Measurements from ENCODE around the gene THOC3. TPM values are rescaled to one million over a fixed set of nuclear protein-coding genes. Genes with fewer than 3 reads are reported as not detected.
"Not testable (repeated sequence)": the region's sequence is repeated elsewhere in the genome, so short reads cannot be mapped to it uniquely, and the experiment has no call there.

The THOC3 gene, protein sequence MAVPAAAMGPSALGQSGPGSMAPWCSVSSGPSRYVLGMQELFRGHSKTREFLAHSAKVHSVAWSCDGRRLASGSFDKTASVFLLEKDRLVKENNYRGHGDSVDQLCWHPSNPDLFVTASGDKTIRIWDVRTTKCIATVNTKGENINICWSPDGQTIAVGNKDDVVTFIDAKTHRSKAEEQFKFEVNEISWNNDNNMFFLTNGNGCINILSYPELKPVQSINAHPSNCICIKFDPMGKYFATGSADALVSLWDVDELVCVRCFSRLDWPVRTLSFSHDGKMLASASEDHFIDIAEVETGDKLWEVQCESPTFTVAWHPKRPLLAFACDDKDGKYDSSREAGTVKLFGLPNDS
- total RNA-seq: 56.2 to 60.6 TPM (median 58.9 TPM) in 3 replicates

DNA sequence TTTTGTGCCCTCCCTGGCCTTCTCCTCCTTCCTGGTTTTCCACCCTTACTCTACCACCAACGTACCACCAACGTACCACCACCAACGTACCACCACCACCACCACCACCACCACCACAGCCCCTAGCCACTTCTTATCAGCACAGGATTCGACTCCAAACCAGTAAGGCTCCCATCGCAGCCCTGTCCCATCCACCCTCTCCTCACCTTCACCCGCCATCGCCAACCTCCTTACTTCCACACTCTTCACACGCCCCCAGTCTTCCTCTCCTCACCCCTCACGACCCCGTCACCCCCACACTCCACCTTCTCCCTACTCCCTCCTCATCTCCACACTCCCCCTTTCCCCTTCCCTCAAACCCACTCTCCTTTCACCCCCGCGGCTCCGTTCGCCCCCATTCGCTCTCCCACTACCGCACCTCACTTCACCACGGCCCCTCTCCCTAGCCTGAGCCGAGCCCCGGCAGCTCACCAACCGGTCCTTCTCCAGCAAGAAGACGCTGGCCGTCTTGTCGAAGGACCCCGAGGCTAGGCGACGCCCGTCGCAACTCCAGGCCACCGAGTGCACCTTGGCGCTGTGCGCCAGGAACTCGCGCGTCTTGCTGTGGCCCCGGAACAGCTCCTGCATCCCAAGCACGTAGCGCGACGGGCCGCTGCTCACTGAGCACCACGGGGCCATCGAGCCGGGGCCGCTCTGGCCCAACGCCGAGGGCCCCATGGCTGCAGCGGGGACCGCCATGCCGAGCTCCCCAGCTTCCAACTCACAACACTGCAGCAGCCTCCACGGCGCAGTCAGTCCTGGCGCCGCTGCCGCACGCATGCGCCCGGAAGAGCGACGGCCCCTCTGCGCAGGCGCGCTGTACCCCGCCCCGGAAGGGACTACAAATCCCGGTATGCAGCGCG lies at the start of gene THOC3:
TSS of gene THOC3 (minus strand) at position 845 of the 902 bp plus-strand sequence. CDS start at position 738, 107 bp downstream.
- H3K4me1 Mint-ChIP-seq; H3K27me3 Mint-ChIP-seq (ENCODE audit: low read depth); H3K36me3 Mint-ChIP-seq; H3K9me3 Mint-ChIP-seq: not testable (repeated sequence)
- peak; percentile 43 to 83 for DNase-seq (ENCODE audit: low spot score in 2 of 2, unreplicated experiment in 2 of 2)
- H3K27ac Mint-ChIP-seq: peak within 1 kb of the TSS; percentile 67
- peak within 1 kb of the TSS; percentile 87 for H3K4me3 Mint-ChIP-seq

- H3K4me1 Mint-ChIP-seq, H3K27ac Mint-ChIP-seq: not testable (repeated sequence)
These were observed 49.2 kb upstream of the THOC3 start for GRCh38 chr5:176017324-176017723.

DNA sequence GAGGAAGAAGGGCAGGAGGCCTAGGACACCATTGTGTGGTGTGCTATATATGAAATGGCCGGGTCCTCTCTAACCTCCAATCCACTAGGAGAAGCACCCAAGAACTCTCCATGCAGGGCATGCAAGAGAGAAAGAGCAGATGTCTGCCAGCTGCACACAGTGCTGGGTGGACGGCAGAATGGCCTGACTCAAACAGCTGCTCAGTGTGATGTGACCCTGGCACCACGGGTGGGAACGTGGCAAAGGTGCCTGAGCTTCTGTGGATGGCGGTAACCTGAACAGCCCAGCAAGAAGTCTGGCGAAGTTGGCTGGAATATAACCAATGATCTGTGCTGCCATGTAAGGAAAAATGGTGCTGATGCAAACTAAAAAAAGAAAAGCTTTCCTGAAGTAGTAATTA lies 46.2 kb upstream of the THOC3 start:
- not testable (repeated sequence) for H3K9me3 Mint-ChIP-seq; H3K4me1 Mint-ChIP-seq; H3K36me3 Mint-ChIP-seq; H3K4me3 Mint-ChIP-seq; DNase-seq (ENCODE audit: low spot score in 2 of 2, unreplicated experiment in 2 of 2); H3K27ac Mint-ChIP-seq; H3K27me3 Mint-ChIP-seq (ENCODE audit: low read depth)

More at GRCh38 chr5:176017324-176017723, 49.2 kb upstream of the THOC3 start:
- H3K4me3 Mint-ChIP-seq; H3K27me3 Mint-ChIP-seq (ENCODE audit: low read depth); DNase-seq (ENCODE audit: low spot score in 2 of 2, unreplicated experiment in 2 of 2); H3K9me3 Mint-ChIP-seq; H3K36me3 Mint-ChIP-seq: not testable (repeated sequence)

- not testable (repeated sequence) for H3K4me3 Mint-ChIP-seq; H3K27me3 Mint-ChIP-seq (ENCODE audit: low read depth); H3K27ac Mint-ChIP-seq; H3K4me1 Mint-ChIP-seq; DNase-seq (ENCODE audit: low spot score in 2 of 2, unreplicated experiment in 2 of 2); H3K9me3 Mint-ChIP-seq; H3K36me3 Mint-ChIP-seq
These were observed 43.0 kb upstream of the THOC3 start for GRCh38 chr5:176011088-176011487.

- H3K27me3 Mint-ChIP-seq (ENCODE audit: low read depth); H3K27ac Mint-ChIP-seq; H3K36me3 Mint-ChIP-seq; H3K4me3 Mint-ChIP-seq; H3K9me3 Mint-ChIP-seq; DNase-seq (ENCODE audit: low spot score in 2 of 2, unreplicated experiment in 2 of 2); H3K4me1 Mint-ChIP-seq: not testable (repeated sequence)
These were observed 42.1 kb upstream of the THOC3 start for GRCh38 chr5:176010202-176010601.

DNA sequence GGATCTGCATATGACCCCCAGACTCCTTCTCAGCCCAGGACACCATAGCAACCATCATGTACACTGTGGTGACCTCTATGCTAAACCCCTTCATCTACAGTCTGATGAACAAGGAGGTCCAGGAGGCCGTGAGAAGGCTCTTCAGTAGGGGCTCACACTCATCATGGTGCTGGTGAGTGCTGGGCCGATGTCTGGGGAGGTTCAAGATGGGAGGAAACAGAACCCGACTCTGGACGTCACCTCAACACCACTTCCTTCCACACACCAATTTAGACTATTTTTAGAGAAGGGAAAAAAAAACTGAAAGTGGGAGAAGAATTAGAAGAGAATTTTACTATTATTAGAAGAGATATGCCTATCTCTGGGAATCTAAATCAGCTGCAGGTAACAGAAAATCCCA lies 39.1 kb upstream of the THOC3 start:
- H3K4me1 Mint-ChIP-seq; H3K4me3 Mint-ChIP-seq; H3K27ac Mint-ChIP-seq; H3K36me3 Mint-ChIP-seq; H3K9me3 Mint-ChIP-seq; H3K27me3 Mint-ChIP-seq (ENCODE audit: low read depth); DNase-seq (ENCODE audit: low spot score in 2 of 2, unreplicated experiment in 2 of 2): not testable (repeated sequence)

- H3K4me1 Mint-ChIP-seq; H3K4me3 Mint-ChIP-seq; H3K9me3 Mint-ChIP-seq; DNase-seq (ENCODE audit: low spot score in 2 of 2, unreplicated experiment in 2 of 2); H3K36me3 Mint-ChIP-seq; H3K27ac Mint-ChIP-seq: not testable (repeated sequence)
- H3K27me3 Mint-ChIP-seq (ENCODE audit: low read depth): peaks cover 12% of the 10 kb centered on the region
These were observed 38.7 kb upstream of the THOC3 start for GRCh38 chr5:176006819-176007218.

DNA sequence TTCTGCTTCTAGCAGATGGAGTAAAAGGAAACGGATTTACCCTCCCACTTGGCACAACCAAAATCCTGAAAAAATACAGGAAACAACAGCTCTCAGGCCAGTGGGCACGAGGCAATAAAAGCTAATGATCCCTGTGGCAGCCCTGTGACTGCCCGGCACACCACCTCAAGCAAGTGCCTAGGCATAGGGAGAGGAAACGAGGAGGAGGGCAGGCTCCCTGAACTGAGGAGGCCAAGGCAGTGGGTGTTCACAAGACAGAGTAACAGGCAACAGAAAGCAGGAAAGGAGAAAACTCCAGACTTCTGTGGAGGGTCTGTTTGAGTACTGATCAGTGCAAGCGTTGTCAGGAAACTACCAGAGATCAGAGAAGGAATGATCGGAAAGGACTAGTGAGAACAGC lies 29.9 kb upstream of the THOC3 start:
- not testable (repeated sequence) for H3K27ac Mint-ChIP-seq; H3K36me3 Mint-ChIP-seq; DNase-seq (ENCODE audit: low spot score in 2 of 2, unreplicated experiment in 2 of 2); H3K27me3 Mint-ChIP-seq (ENCODE audit: low read depth); H3K4me1 Mint-ChIP-seq; H3K9me3 Mint-ChIP-seq; H3K4me3 Mint-ChIP-seq

DNA sequence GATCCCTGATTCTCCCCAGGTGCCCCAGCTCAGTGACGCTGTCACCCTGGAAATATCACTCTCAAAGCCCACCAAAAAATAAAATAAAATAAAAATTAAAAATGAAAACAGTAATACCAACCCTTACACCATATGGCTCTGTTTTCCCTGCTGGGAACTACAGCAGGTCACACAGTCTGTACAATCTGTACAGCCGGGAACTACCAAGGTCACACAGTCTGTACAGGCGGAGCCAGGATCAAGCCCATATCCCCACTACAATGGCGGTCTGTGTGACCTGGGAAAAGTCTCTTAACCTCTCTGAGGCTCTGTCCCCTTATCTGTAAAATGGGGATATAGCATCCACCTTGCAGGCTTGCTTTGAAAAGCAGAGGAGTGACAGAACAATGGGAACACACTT lies 29.4 kb upstream of the THOC3 start:
- H3K9me3 Mint-ChIP-seq; H3K36me3 Mint-ChIP-seq; H3K27me3 Mint-ChIP-seq (ENCODE audit: low read depth): not testable (repeated sequence)

DNA sequence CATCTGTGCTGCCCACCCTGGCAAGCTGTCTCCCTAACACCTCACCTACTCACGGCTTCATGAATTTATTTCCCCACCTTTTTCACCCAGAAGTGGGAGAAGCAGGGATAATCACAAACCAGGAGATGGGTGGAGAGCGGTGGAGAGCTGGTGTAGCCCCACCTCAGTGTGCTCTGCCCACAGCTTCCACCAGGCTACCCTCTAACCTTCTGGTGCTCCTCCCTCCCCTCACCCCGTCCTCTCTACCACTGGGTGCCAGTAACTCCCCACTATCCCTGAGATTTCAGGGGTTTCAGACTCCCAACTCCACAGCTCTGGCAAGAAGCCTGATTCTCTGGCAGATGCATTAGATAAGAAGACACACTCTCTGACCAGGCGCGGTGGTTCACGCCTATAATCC lies 28.7 kb upstream of the THOC3 start:
- H3K4me1 Mint-ChIP-seq; H3K36me3 Mint-ChIP-seq; DNase-seq (ENCODE audit: low spot score in 2 of 2, unreplicated experiment in 2 of 2); H3K4me3 Mint-ChIP-seq; H3K27me3 Mint-ChIP-seq (ENCODE audit: low read depth); H3K27ac Mint-ChIP-seq; H3K9me3 Mint-ChIP-seq: not testable (repeated sequence)

More for the DNA sequence above, 29.4 kb upstream of the THOC3 start:
- H3K27ac Mint-ChIP-seq; DNase-seq (ENCODE audit: low spot score in 2 of 2, unreplicated experiment in 2 of 2); H3K4me3 Mint-ChIP-seq; H3K4me1 Mint-ChIP-seq: not testable (repeated sequence)

- H3K27ac Mint-ChIP-seq; DNase-seq (ENCODE audit: low spot score in 2 of 2, unreplicated experiment in 2 of 2); H3K36me3 Mint-ChIP-seq; H3K4me1 Mint-ChIP-seq; H3K27me3 Mint-ChIP-seq (ENCODE audit: low read depth); H3K4me3 Mint-ChIP-seq; H3K9me3 Mint-ChIP-seq: not testable (repeated sequence)
These were observed 27.4 kb upstream of the THOC3 start for GRCh38 chr5:175995506-175995905.

DNA sequence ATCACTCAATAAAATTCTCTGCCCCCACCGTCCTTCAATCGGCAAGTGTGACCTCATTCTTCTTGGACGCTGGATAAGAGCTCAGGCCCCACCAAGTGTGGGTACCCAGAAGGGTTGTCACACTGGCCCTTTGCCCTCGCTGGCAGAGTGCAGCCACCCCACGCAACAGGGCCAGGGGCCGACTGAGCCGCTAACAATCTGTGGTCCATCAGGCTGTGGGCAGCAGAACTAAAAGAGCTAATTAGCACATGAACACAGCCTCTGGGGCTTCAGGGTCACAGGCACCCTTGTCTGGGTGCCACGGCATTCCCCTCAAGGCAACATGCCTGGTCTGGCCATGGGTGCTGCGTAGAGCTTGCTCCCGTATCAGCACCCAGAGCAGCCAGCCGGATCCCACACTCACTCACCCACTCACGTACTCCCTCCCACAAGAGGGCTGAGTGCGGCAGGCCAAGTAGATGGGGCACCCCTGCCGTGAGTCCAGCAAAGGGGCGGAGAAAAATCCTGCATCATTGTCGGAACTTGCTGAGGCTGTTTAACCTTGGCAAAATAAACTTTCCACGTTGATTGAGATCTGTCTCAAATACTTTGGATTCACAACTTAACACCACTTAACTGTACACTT lies 11.4 kb upstream of the THOC3 start:
- not testable (repeated sequence) for H3K9me3 Mint-ChIP-seq; H3K4me3 Mint-ChIP-seq; H3K27me3 Mint-ChIP-seq (ENCODE audit: low read depth); H3K4me1 Mint-ChIP-seq; H3K36me3 Mint-ChIP-seq; H3K27ac Mint-ChIP-seq; DNase-seq (ENCODE audit: low spot score in 2 of 2, unreplicated experiment in 2 of 2)

DNA sequence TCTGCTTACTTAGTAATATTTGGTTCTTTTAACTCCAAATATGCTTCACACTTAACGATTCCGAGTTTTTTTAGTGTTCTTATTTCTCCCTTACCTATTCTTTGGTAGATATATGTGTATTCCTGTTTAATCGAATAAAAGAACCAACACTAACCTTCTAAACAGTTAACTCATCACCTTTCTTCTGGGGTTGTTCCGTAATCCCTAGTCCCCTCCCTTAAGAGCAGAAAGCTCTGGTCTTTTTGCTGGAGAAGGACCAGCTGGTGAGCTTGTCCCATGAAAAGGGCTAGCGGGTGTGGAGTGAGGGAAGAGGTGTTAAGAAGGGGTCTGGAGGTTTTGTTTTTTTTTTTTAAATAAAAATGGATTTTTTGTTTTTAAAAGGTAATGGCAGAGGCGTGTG lies 266 bp upstream of the THOC3 start:
- not testable (repeated sequence) for H3K27me3 Mint-ChIP-seq (ENCODE audit: low read depth); H3K9me3 Mint-ChIP-seq; H3K36me3 Mint-ChIP-seq; H3K27ac Mint-ChIP-seq; H3K4me1 Mint-ChIP-seq; DNase-seq (ENCODE audit: low spot score in 2 of 2, unreplicated experiment in 2 of 2)
- peak overlapping the region; percentile 40 for H3K4me3 Mint-ChIP-seq

GRCh38 chr5:175962329-175962728 lies 5.8 kb downstream of the THOC3 start:
- not testable (repeated sequence) for H3K4me1 Mint-ChIP-seq; H3K27ac Mint-ChIP-seq; H3K9me3 Mint-ChIP-seq; H3K36me3 Mint-ChIP-seq; DNase-seq (ENCODE audit: low spot score in 2 of 2, unreplicated experiment in 2 of 2); H3K4me3 Mint-ChIP-seq; H3K27me3 Mint-ChIP-seq (ENCODE audit: low read depth)

Measured in mesothelial cell of epicardium (in vitro differentiated cells).